Naive thymus-derived CD8-positive, alpha-beta T cell (primary cell): ENCODE measurements around the gene C2CD3. TPM values are rescaled to one million over a fixed set of nuclear protein-coding genes. Genes with fewer than 3 reads are reported as not detected.
A peak's percentile ranks its signal among the peaks of the same experiment; 100 is the strongest.

Experiments used
- ATAC-seq, 2 donors: fragments of 150-1000 bp; cut with Tn5 transposase in 1 of 2; sonication (Bioruptor Pico), chemical (Tn5 transposase) in 1 of 2; 1 replicate in 1 of 2; 2 replicates in 1 of 2; pipeline ENCODE4 v1.10.0; 2021; ENCODE audit warnings: mild to moderate bottlenecking in 2 of 2, moderate library complexity in 2 of 2
- POLR2A ChIA-PET: fragments of 350-600 bp; sonication (Branson Sonifier 250); formaldehyde crosslinking; loops from one replicate; lab custom pipeline; 2021; ENCODE audit warnings: antibody characterized with exemption; lab: Charles Lee
- DNase-seq, 10 donors: peaks; one replicate each; pipeline versions ENCODE4 v3.0.0 to v3.0.0-alpha.2; 2020 to 2022
- H3K27ac Mint-ChIP-seq, 10 donors: one replicate each; pipeline ENCODE4 v1.8.0; 2020 to 2022; ENCODE audit warnings: mild to moderate bottlenecking in 10 of 10, mixed read lengths in 10 of 10, moderate library complexity in 4 of 10, inconsistent platforms in 1 of 10
- H3K27me3 Mint-ChIP-seq, 5 donors: one replicate each; pipeline ENCODE4 v1.8.0; 2021 to 2022; ENCODE audit warnings: mixed read lengths in 5 of 5
- H3K36me3 Mint-ChIP-seq, 3 donors: one replicate each; pipeline ENCODE4 v1.8.0; 2020 to 2022; ENCODE audit warnings: mixed read lengths in 3 of 3, mild to moderate bottlenecking in 2 of 3, inconsistent platforms in 1 of 3
- H3K4me1 Mint-ChIP-seq, 4 donors: one replicate each; pipeline ENCODE4 v1.8.0; 2021 to 2022; ENCODE audit warnings: mixed read lengths in 4 of 4
- H3K4me3 Mint-ChIP-seq, 10 donors: one replicate each; pipeline ENCODE4 v1.8.0; 2020 to 2022; ENCODE audit warnings: mild to moderate bottlenecking in 10 of 10, mixed read lengths in 10 of 10, moderate library complexity in 6 of 10, inconsistent platforms in 1 of 10
- H3K9me3 Mint-ChIP-seq, 9 donors: one replicate each; pipeline ENCODE4 v1.8.0; 2020 to 2022; ENCODE audit warnings: mixed read lengths in 9 of 9, mild to moderate bottlenecking in 3 of 9, inconsistent platforms in 1 of 9, moderate library complexity in 1 of 9
- polyA plus RNA-seq, 3 donors: library from polyadenylated mRNA; unstranded; fragments of 300-500 nt; fragmentation: Illumina TruSeq; gene quantifications; one replicate each; pipeline ENCODE4 v1.2.3, GENCODE V29; 2021
- total RNA-seq, 8 experiments: library from RNA in 2 of 8; stranded (reverse) in 2 of 8; gene quantifications; one replicate each; pipeline ENCODE4 v1.2.3 and lab custom pipeline; 2021 to 2026

The C2CD3 gene
- total and polyA plus RNA-seq, 5 experiments from 2014 or later = 4.1 to 42.5 (median 12.1) TPM

- Mint-ChIP-seq H3K27ac (peak overlapping the region; percentile 94 to 100 (median 98)), H3K9me3 (no peaks in the 10 kb centered on the region), H3K27me3 (no peaks in the 10 kb centered on the region), H3K36me3 (peaks cover 0 to 4% (median 0%) of the 10 kb centered on the region in 3 donors), H3K4me1 (peaks cover 42 to 89% (median 79%) of the 10 kb centered on the region in 4 donors), H3K4me3 (peak overlapping the region in 9 of 10 donors; percentile 30 to 85 (median 63))
- no peak for ATAC-seq
- no peak for DNase-seq
- POLR2A ChIA-PET = interaction anchor here (1.1 to 24.6 kb wide), 6 partner anchors 13 to 190 kb away, joined by 3 to 1033 read pairs (median 266); partner anchors contain the start of genes UCP2 and UCP3
These were observed 201.7 kb downstream of the C2CD3 start for GRCh38 chr11:73969091-73969490.

- H3K27ac Mint-ChIP-seq = peak overlapping the region; percentile 94 to 100 (median 98)
- H3K27me3 Mint-ChIP-seq = no peaks in the 10 kb centered on the region
- ATAC-seq = peak in 1 of 2 donors; percentile 4
- POLR2A ChIA-PET = interaction anchor here (1.1 to 24.6 kb wide), 6 partner anchors 11 to 67 kb away, joined by 3 to 1033 read pairs (median 266); partner anchors contain the start of genes UCP2 and UCP3
- H3K36me3 Mint-ChIP-seq = no peaks in the 10 kb centered on the region
- peaks cover 41 to 85% (median 76%) of the 10 kb centered on the region in 4 donors for H3K4me1 Mint-ChIP-seq
- peak overlapping the region in 8 of 10 donors; percentile 30 to 85 (median 66) for H3K4me3 Mint-ChIP-seq
- no peaks in the 10 kb centered on the region for H3K9me3 Mint-ChIP-seq
- no peak for DNase-seq
These were observed 202.3 kb downstream of the C2CD3 start for GRCh38 chr11:73968356-73968966.

GRCh38 chr11:73965764-73966121 lies 205.1 kb downstream of the C2CD3 start:
- POLR2A ChIA-PET = interaction anchor here (2.6 to 24.6 kb wide), 6 partner anchors 16 to 64 kb away, joined by 11 to 1033 read pairs (median 266); partner anchors contain the start of genes UCP2 and UCP3
- ATAC-seq (no peak), DNase-seq (no peak)
- no peaks in the 10 kb centered on the region for H3K9me3 Mint-ChIP-seq
- peak overlapping the region in 3 of 10 donors; percentile 12 to 26 (median 18) for H3K4me3 Mint-ChIP-seq
- H3K27me3 Mint-ChIP-seq = no peaks in the 10 kb centered on the region
- H3K4me1 Mint-ChIP-seq = peaks cover 26 to 58% (median 49%) of the 10 kb centered on the region in 4 donors
- no peaks in the 10 kb centered on the region for H3K36me3 Mint-ChIP-seq
- H3K27ac Mint-ChIP-seq = peak overlapping the region in 8 of 10 donors; percentile 39 to 87 (median 76)

- no peaks in the 10 kb centered on the region for H3K9me3 Mint-ChIP-seq
- ATAC-seq (no peak), DNase-seq (no peak)
- H3K4me1 Mint-ChIP-seq = peaks cover 25 to 53% (median 45%) of the 10 kb centered on the region in 4 donors
- H3K27me3 Mint-ChIP-seq = no peaks in the 10 kb centered on the region
- POLR2A ChIA-PET = interaction anchor here (0.7 to 19.8 kb wide), 10 partner anchors 7 to 68 kb away, joined by 4 to 534 read pairs (median 12); partner anchors contain the start of genes UCP2 and UCP3
- peak overlapping the region in 8 of 10 donors; percentile 15 to 94 (median 33) for H3K27ac Mint-ChIP-seq
- peak overlapping the region in 2 of 10 donors; percentile 60 to 64 for H3K4me3 Mint-ChIP-seq
- H3K36me3 Mint-ChIP-seq = no peaks in the 10 kb centered on the region
These were observed 205.6 kb downstream of the C2CD3 start for GRCh38 chr11:73965076-73965763.

GRCh38 chr11:73963861-73964260 lies 206.9 kb downstream of the C2CD3 start:
- Mint-ChIP-seq H3K9me3 (no peaks in the 10 kb centered on the region), H3K27me3 (no peaks in the 10 kb centered on the region), H3K4me3 (peak overlapping the region in 5 of 10 donors; percentile 20 to 72 (median 56)), H3K36me3 (no peaks in the 10 kb centered on the region), H3K4me1 (peaks cover 12 to 39% (median 31%) of the 10 kb centered on the region in 4 donors), H3K27ac (peak overlapping the region; percentile 7 to 95 (median 72))
- ATAC-seq (no peak), DNase-seq (no peak)
- POLR2A ChIA-PET = interaction anchor here (0.6 to 13.0 kb wide), 13 partner anchors 9 to 91 kb away, joined by 3 to 534 read pairs (median 5); partner anchors contain the start of genes UCP2 and UCP3

Other genes with a start within 250 kb of the C2CD3 start
- gene DNAJB13, start 220.0 kb downstream of the C2CD3 start, total RNA-seq = under 1 TPM; 0.22 to 0.60 TPM
- gene DNAJB13, start 220.0 kb downstream of the C2CD3 start, polyA plus RNA-seq = under 1 TPM; 0.16 to 0.51 (median 0.46) TPM
- gene UCP2, start 188.2 kb downstream of the C2CD3 start, total RNA-seq = 100 to 1,000 TPM; 388 to 396 TPM
- 1,000 to 10,000 TPM in 2 of 3 donors, 100 to 1,000 TPM in 1; 998 to 1,325 (median 1,191) TPM for gene UCP2, start 188.2 kb downstream of the C2CD3 start, polyA plus RNA-seq
- 1 to 10 TPM; 6.8 to 7.5 TPM for gene UCP3, start 161.9 kb downstream of the C2CD3 start, total RNA-seq
- under 1 TPM in 2 of 3 donors, not detected in 1; 0.50 to 0.76 TPM for gene UCP3, start 161.9 kb downstream of the C2CD3 start, polyA plus RNA-seq
- gene PPME1, start 287 bp upstream of the C2CD3 start, total RNA-seq = 10 to 100 TPM; 14.0 to 23.7 TPM
- 10 to 100 TPM; 10.3 to 14.2 (median 10.9) TPM for gene PPME1, start 287 bp upstream of the C2CD3 start, polyA plus RNA-seq
- gene P4HA3, start 140.6 kb upstream of the C2CD3 start, total RNA-seq = not detected
- not detected for gene P4HA3, start 140.6 kb upstream of the C2CD3 start, polyA plus RNA-seq
- 10 to 100 TPM; 11.0 to 11.5 TPM for gene PGM2L1, start 227.4 kb upstream of the C2CD3 start, total RNA-seq
- 1 to 10 TPM; 2.8 to 2.9 (median 2.9) TPM for gene PGM2L1, start 227.4 kb upstream of the C2CD3 start, polyA plus RNA-seq